ENCODE results near the gene ARHGAP8.

The ARHGAP8 gene

DNA sequence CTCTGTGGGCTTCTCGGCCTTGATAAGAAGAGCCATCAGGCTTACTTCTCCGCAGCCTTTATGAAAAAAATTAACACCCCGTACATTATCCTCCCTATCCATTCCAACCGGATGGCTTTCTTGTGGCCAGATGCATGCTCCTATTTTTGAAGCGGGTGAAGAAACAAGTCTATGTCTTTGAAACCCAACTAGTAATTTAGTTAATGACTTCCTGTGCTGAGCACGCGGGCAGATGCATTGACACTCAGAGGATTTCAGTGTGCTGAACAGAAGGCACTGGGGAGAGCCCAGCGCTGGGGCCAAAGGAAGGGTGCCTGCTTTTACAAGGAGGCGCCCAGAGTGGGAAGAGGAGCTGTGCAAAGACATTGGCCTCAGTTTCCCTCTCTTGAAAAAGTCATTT, 53.3 kb downstream of the ARHGAP8 start:
- no peak for DNase-seq

- DNase-seq: no peak
Observed at GRCh38 chr22:44807232-44807631, 54.9 kb downstream of the ARHGAP8 start.

DNA sequence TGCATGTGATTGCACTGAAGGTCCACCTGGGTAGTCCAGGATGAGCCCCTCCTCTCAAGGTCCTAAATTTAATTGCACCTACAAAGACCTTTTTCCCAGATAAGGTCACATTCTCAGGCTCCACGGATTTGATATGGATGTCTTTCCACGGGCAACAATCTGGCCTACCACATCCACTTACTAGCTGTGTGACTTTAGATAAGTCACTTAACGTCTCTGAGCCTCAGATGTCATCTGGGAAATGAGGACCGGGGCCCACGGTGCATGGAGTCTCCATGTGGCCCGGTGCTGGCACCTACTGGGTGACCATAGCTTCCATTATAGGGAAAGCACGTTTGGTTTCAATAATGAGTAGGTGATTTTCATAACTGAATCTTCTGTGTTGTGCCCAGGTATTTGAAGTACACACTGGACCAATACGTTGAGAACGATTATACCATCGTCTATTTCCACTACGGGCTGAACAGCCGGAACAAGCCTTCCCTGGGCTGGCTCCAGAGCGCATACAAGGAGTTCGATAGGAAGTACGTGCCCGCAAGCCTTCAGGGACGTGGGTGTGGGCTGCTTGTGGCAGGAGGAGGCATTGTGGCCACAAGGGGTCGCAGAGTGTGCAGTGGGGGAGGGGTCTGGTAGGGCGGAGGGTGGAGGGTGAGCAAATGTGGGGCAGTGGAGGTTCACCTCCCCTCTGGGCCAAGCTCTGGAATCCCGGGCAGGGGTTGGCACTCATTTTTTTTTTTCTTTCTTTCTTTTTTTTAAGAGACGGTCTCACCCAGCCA, 55.7 kb downstream of the ARHGAP8 start:
- DNase-seq: no peak

DNA sequence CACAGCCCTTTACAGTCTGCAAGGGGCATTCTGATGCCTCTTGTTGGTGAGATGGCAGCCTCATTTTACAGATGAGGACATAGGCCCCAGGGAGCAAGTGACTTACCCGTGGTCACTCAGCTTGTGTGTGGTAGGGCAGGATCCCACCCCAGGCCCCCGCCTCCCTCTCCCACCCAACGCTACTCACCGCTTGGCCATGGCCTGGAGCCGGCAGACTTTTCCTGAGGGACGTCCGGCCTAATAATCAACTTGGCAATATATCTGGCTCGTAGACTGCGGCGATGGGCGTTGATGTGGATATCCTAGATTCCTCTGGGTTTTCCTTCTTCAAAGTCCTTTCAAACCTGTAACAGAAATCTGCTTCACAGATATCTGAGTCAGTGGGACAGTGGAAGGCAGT, 57.1 kb downstream of the ARHGAP8 start:
- DNase-seq: no peak

- no peak for DNase-seq
Observed at GRCh38 chr22:44811141-44811540, 58.8 kb downstream of the ARHGAP8 start.

DNA sequence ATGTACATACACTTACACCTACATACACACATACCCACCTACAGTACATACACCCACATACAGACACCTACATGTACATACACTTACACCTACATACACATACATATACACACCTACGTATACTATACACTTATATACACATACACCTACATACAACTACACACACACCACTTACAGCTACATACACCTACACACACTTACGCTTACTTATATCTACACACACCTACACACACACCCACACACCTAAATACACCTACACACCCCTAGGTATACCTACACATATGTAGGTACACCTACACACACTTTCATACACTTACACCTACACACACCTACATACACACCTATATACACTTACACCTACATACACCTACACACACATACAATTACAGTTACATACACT, 61.0 kb downstream of the ARHGAP8 start:
- DNase-seq: no peak

- no peak for DNase-seq
Observed at GRCh38 chr22:44814266-44815098, 62.1 kb downstream of the ARHGAP8 start.

DNA sequence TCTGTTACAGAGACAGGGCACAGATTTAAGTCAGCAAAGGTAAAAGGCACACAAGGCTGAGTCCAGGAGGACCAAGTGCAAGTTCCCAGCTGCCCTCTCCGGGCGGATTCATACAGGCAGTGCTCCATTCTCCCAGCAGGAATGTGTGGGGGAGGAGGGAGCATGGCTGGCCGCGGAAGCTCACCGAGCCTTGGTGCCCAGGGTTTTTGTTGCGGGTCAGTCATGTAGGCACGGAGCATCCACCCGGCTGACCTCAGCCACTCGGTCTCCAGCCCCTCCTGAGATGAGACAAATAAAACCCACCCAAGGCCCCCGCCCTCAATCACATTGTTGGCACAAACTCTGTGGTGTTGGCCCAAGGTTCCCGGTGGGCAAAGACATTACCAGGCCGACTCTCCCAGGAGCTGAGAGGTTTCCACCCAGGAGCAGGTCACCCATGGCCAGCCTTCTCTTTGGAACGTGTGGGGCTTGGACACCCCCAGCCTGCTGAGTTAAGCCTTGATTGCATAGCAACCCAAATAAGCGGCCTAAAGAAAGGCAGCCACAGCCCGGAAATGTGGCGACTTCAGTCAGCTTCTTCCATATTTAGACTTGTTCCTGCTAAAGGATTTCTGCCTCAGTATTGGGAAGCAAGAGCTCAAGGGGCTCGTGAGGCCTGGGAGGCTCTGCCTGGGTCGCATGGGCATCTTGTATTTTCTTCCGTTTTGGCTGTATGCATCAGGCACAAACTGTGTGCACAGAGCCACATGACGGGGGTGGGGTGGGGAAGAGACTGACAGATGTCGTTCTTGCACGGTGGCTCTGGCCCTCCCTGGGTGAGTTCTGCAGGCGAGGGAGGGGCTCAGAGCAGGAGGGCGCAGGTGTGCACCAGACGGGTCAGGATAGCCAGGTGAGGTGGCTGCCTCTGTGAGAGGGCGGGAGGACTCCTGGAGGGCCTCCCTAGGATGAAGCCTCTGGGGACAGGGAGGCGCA, 63.0 kb downstream of the ARHGAP8 start:
- DNase-seq: no peak

DNA sequence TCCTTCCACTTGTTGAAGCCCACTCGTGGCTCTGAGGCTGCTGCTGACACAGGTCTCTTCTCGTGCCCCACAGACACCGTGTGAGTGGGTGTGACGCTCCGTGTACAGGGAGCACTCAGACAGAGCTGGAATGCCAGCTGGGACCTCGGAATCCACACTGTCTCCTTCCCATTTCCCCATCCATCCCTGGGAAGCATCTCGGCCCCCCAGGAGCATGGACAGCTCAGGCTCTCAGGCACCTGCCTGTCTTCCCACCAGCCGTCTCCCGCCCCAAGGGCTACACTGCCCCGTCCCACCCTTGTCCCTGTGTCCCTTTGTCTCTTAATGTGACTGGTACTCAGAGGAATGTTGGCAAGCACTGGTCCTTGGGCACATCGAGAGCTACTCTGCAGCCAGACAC, 63.8 kb downstream of the ARHGAP8 start:
- DNase-seq: no peak

DNA sequence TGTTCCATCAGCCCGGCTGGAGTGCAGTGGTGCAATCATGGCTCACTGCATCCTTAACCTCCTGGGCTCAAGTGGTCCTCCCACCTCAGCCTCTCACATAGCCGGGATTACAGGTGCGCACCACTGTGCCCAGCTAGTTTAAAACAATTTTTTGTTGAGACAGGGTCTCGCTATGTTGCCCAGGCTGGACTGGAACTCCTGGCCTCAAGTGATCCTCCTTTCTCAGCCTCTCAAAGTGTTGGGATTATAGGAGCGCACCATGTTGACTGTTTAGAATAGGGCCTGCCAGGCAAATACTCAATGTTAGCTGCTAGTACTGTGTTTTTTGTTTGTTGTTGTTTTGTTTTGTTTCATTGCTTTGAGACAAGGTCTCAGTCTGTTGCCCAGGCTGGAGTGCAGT, 66.4 kb downstream of the ARHGAP8 start:
- no peak for DNase-seq

DNA sequence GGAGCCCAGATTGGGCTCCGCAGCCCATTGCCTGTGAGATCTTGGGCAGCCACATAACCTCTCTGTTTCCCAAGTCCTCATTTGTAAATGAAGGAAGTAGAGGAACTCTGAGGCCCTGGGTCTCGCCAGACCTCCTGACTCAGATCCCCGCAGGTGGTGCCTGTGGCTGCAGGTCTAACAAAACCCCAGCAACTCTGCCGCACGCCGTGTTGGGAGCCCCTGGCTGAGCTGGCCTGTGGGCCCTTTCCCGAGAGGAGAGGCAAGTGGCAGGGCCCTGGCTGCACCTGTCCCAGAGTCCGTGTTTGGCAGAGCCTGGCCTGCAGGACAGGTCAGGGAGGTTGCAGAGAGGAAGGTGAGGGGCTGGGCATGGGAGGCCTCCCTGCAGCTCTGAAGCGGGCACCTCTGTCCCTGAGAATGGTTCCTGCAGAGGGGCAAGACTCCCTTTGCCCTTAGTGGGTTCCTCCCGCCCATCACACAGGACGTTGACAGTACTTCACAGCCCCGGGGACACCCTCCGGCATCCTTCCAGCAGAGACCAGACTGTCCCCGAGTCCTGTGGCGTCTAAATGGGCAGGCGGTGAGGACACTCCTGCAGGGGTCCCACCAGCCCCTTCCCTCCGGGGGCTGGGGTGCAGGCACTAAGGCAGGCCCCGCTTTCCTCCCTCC, 67.7 kb downstream of the ARHGAP8 start:
- DNase-seq: no peak

- DNase-seq: no peak
Observed at GRCh38 chr22:44821741-44822475, 69.5 kb downstream of the ARHGAP8 start.

- DNase-seq: no peak
Observed at GRCh38 chr22:44822534-44822933, 70.2 kb downstream of the ARHGAP8 start.

DNA sequence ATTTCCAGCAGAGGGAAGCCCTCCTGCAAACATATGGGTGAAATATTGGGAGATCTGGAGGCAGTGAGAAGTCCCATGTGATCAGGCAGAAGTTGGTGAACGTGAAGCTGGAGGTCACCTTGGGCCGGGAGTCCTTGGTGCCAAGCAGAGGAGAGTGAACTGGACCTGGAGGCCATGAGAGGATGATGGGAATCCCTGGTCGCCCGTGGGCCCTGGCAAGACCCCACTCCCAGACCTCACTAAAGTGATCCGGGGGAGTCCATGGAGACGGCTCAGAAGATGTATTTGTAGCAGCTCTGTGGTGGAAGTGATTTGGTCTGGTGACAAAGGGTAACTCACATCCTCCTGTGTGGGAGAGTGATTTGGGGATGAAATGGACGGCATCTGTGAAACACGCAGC, 71.0 kb downstream of the ARHGAP8 start:
- DNase-seq: no peak

- DNase-seq: no peak
Observed at GRCh38 chr22:44823806-44824205, 71.4 kb downstream of the ARHGAP8 start.

GRCh38 chr22:44824271-44824670, 71.9 kb downstream of the ARHGAP8 start:
- no peak for DNase-seq

DNA sequence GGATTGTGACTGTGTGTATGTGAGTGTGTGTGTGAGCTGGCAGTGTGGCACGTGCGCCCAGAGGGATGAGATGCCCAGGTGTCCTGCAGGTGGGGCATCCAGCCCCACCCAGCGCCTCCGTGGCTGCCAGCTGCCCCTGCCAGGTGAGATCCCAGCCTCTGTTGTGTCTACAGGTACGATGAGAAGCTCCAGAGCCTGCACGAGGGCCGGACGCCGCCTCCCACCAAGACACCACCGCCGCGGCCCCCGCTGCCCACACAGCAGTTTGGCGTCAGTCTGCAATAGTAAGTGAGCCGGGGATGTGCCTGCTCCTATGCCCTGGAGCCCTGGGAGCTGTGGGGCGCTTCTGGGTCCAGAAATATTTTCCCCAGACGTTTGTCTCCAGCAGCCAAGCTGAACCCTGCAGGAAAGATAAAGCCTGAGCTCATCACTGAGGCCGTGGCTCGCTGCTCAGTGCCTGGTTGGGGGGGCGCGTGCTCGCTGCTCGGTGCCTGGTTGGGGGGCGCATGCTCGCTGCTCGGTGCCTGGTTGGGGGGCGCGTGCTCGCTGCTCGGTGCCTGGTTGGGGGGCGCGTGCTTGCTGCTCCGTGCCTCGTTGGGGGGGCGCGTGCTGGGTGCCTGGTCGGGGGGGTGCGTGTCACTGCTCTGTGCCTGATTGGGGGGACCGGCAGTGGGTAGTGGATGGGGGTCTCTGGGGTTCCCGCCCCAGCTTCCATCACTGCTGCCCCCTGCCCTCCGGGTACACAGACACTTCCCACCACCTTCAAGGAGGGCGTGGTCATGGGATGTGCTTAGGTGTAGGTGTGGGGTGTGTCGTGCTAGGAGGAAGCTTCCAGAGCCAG, 73.2 kb downstream of the ARHGAP8 start:
- no peak for DNase-seq

DNA sequence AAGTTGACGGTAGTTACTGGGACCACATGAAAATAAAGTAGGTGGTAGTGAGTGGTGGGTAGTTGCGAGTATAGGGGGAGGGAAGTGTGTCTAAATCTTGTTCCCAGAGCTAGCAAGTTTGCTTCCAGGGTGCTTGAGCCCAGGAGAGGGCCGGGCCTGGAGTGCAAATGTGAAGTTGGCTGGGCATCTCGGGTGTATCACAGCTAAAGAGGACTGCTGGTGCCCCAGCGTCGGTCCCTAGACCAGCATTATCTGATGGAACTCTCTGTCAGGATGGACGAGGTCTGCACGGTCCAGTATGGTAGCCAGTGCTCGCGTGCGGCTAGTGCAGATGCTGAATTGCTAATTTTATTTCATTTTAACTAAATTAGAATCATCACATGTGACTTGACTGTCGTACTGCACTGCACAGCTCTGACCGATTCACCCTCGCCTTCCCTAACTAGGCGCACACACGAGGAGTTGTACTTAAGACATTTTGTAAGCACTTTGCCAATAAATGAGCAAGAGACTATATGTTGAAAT, 75.4 kb downstream of the ARHGAP8 start:
- DNase-seq: no peak

DNA sequence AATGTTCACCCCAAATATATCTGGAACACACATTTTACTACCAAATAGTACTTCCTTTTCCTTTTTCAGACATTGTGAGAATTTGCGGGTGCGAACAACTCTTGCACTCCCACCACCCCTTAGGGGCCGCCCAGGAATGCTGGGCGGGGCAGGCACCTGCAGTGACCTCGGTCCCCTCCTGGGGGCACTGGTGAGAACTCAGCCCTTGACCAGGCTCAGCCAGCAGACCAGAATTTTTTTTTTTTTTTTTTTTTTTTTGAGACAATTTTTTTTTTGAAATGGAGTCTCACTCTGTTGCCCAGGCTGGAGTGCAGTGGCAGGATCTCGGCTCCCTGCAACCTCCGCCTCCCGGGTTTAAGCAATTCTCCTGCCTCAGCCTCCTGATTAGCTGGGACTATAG, 75.8 kb downstream of the ARHGAP8 start:
- no peak for DNase-seq

GRCh38 chr22:44831885-44832284, 79.5 kb downstream of the ARHGAP8 start:
- DNase-seq: no peak
